GM12865 (cell line): ENCODE data around the gene RPS17.
"Not testable (repeated sequence)": the region's sequence is repeated elsewhere in the genome, so short reads cannot be mapped to it uniquely, and the experiment has no call there.

ENCODE experiments used
- DNase-seq: peaks from one replicate; pipeline ENCODE4 v3.0.0; 2010; ENCODE audit warnings: low read depth
- H3K4me3 ChIP-seq: 2 replicates; pipeline ENCODE4 v1.5.1; 2011; ENCODE audit warnings: mild to moderate bottlenecking, low read depth, low read length, control low read depth
- TF ChIP-seq, protein P1 (sequence below): IDR thresholded peaks from 2 replicates; pipeline ENCODE4 v1.5.1; 2011; ENCODE audit warnings: low read length, control low read depth, low read depth, inconsistent platforms; ENCODE audit not compliant: insufficient read depth; ENCODE audit errors: missing control alignments

Gene RPS17

GRCh38 chr15:82540984-82541431, 751 bp upstream of the RPS17 start:
- DNase-seq: no peak
- TF ChIP-seq, protein P1, sequence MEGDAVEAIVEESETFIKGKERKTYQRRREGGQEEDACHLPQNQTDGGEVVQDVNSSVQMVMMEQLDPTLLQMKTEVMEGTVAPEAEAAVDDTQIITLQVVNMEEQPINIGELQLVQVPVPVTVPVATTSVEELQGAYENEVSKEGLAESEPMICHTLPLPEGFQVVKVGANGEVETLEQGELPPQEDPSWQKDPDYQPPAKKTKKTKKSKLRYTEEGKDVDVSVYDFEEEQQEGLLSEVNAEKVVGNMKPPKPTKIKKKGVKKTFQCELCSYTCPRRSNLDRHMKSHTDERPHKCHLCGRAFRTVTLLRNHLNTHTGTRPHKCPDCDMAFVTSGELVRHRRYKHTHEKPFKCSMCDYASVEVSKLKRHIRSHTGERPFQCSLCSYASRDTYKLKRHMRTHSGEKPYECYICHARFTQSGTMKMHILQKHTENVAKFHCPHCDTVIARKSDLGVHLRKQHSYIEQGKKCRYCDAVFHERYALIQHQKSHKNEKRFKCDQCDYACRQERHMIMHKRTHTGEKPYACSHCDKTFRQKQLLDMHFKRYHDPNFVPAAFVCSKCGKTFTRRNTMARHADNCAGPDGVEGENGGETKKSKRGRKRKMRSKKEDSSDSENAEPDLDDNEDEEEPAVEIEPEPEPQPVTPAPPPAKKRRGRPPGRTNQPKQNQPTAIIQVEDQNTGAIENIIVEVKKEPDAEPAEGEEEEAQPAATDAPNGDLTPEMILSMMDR: no peak
- peak overlapping the region; percentile 96 for H3K4me3 ChIP-seq

DNA sequence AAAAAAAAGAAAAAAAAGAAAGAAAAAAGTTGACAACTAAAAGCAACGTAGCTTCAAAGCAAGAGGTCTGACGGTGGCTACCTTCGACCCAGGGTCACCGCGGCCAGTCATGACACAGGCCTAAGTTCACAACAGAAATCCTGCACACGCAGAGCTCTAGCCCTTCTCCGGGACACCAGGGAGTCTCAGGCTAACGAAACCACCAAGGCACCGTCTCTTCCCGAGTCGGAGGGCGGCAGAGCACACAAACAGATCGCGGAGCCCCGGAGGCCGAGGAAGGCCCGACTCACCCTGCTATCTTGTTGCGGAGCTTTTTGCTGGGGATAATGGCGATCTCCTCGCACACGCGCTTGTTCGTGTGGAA, 584 bp downstream of the RPS17 start:
- H3K4me3 ChIP-seq: peak overlapping the region; percentile 96
- DNase-seq: no peak
- TF ChIP-seq, protein P1: no peak

DNA sequence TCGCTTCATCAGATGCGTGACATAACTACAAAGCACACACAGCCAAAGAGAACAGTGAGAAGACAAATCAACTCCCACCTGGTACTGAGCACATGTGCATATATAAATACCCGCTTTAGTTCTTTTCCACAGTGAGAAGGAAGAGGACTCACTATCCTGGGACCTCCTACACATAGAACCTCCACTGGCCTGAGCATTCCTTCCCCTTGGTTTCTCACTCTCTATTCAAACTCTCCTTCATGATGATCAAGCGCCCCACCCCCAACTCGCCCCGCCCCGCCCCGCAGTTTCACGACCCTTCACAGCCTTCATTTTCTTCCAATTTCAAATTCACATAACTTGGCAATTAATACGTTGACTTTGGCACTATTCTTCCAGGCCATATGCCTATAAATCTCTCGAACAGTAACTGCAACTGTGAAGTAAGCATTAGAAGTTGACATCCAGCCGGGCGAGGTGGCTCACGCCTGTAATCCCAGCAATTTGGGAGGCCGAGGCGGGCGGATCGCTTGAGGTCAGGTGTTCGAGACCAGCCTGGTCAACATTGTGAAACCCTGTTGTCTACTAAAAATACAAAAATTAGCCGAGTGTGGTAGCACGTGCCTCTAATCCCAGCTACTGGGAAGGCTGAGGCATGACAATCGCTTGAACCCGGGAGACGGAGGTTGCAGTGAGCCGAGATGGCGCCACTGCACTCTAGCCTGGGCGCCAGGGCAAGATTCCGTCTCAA, 1.1 kb downstream of the RPS17 start:
- no peak for DNase-seq

DNA sequence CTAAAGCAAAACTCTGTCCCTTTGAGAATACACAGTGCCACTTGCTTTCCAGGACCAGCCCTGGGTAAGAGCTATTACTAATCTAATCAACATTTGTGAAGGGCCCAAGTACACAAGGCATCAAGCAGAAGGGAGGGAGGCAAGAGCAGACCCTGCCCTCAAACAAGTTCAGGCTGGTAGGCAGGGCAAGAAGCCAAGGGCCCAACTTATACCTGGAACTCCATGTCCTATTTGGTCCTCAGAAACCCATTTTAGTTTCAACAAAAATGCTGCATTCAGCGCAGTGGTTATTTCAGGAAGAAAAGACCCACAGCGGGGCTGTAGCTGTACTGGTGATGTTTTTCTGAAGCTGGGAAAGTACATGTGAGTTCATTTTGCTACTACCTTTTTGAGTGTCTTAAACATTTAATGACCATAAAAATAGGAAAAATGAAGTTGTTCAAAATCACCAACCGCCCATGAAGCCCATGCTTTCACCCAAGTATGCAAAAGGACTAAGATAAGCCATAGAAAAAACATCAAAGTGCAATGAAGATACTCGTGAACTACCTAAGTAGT, 2.8 kb downstream of the RPS17 start:
- no peak for DNase-seq
- peak overlapping the region; percentile 96 for H3K4me3 ChIP-seq

More for the DNA sequence above, 1.1 kb downstream of the RPS17 start:
- peak overlapping the region; percentile 96 for H3K4me3 ChIP-seq
- TF ChIP-seq, protein P1: no peak

GRCh38 chr15:82536409-82537350, 3.6 kb downstream of the RPS17 start:
- DNase-seq: no peak
- TF ChIP-seq, protein P1: no peak
- no peak overlapping the region for H3K4me3 ChIP-seq

More for the DNA sequence above, 2.8 kb downstream of the RPS17 start:
- TF ChIP-seq, protein P1: no peak

- TF ChIP-seq, protein P1: no peak
- DNase-seq: no peak
- H3K4me3 ChIP-seq: no peak overlapping the region
These were observed 4.5 kb downstream of the RPS17 start for GRCh38 chr15:82535566-82536408.

DNA sequence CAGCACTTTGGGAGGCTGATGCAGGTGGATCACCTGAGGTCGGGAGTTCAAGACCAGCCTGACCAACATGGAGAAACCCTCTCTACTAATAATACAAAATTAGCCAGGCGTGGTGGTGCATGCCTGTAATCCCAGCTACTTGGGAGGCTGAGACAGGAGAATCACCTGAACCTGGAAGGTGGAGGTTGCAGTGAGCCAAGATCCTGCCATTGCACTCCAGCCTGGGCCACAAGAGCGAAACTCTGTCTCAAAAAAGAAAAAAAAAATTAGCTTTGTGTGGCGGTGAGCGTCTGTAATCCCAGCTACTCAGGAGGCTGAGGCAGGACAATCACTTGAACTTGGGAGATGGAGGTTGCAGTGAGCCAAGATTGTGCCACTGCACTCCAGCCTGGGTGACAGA, 5.1 kb downstream of the RPS17 start:
- H3K4me3 ChIP-seq, DNase-seq: not testable (repeated sequence)

DNA sequence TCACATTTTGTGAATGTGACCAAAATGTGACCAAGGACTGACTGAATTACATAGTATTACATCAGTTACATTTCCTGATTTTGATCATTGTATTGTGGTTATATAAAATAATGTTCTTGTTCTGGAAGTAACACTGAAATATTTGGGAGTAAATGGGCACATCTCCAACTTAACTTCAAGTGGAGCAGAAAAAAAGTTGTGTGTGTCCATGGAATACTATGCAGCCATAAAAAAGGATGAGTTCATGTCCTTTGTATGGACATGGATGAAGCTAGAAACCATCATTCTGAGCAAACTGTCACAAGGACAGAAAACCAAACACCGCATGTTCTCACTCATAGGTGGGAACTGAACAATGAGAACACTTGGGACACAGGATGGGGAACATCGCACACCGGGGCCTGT, 5.8 kb downstream of the RPS17 start:
- H3K4me3 ChIP-seq, DNase-seq: not testable (repeated sequence)
